AG09319 (cell line): Measurements from ENCODE around the gene COL11A2.
"Not testable (repeated sequence)": the region's sequence is repeated elsewhere in the genome, so short reads cannot be mapped to it uniquely, and the experiment has no call there.

Experiments
- DNase-seq: peaks from one replicate; pipeline ENCODE4 v3.0.0-alpha.2; 2010; ENCODE audit warnings: low read depth; ENCODE audit errors: extremely low read depth
- CTCF ChIP-seq: IDR thresholded peaks from 2 replicates; pipeline ENCODE4 v1.5.1; 2011; ENCODE audit warnings: low read depth, mild to moderate bottlenecking, inconsistent platforms, low read length, moderate library complexity

COL11A2 gene

GRCh38 chr6:33192105-33192646, at the start of gene COL11A2:
Gene COL11A2 (minus strand): TSS chr6:33192467. CDS start chr6:33192240, 227 bp downstream.
- TF ChIP-seq CTCF = no peak
- DNase-seq = no peak

- TF ChIP-seq CTCF = no peak
- DNase-seq = no peak
These were observed 49.7 kb upstream of the COL11A2 start for GRCh38 chr6:33241968-33242367.

GRCh38 chr6:33237741-33238140, 45.5 kb upstream of the COL11A2 start:
- DNase-seq = no peak
- no peak for TF ChIP-seq CTCF

GRCh38 chr6:33236852-33237251, 44.6 kb upstream of the COL11A2 start:
- no peak for TF ChIP-seq CTCF
- DNase-seq = no peak

GRCh38 chr6:33236328-33236727, 44.1 kb upstream of the COL11A2 start:
- no peak for TF ChIP-seq CTCF
- no peak for DNase-seq

- DNase-seq = no peak
- no peak for TF ChIP-seq CTCF
These were observed 43.0 kb upstream of the COL11A2 start for GRCh38 chr6:33235221-33235634.

GRCh38 chr6:33226503-33227120, 34.3 kb upstream of the COL11A2 start:
- not testable (repeated sequence) for DNase-seq

- no peak for DNase-seq
- no peak for TF ChIP-seq CTCF
These were observed 25.4 kb upstream of the COL11A2 start for GRCh38 chr6:33217681-33218080.
